GM19455 (cell line): ENCODE results near the gene GATA3.

Source experiments
- ATAC-seq: cut with Tn5 transposase; IDR thresholded peaks from one replicate; pipeline ENCODE4 v1.9.1; 2021; ENCODE audit not compliant: unreplicated experiment

GATA3 gene

DNA sequence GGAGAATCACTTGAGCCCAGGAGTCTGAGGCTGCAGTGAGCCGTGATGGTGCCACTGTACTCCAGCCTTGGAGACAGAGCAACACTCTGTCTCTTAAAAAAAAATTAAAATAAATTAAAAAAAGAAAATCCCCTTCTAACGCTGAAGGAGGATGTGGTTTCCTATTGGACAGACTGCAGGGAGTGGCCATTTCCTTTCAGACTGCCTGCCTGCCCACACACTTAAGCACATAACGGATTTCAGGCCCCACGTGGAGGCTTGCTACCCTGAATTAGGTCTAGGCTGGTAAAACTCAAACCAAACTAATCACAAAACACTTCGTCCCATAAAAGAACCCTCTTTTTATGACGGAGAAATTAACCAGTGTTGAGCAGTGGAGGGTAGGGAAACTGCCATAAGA lies 34.0 kb downstream of the GATA3 start:
- no peak for ATAC-seq

DNA sequence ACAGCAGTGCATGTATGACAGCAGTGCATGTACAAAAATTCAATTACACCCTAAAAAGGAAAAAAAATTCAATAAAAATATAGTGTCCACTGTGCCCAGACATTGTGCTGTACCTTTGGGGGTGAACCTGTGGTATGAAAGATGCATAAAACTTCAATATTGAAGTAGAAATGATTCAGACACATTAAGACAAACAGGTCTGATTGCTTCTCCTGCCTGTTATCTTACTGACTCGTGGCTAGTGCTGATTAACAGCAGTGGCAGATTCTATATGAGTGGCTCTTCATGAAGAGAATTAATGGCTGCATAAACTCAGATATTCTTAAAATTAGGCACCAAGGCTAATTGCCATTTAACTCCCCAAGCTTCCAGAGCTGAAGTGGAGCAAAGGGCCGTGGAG lies 37.9 kb downstream of the GATA3 start:
- no peak for ATAC-seq

DNA sequence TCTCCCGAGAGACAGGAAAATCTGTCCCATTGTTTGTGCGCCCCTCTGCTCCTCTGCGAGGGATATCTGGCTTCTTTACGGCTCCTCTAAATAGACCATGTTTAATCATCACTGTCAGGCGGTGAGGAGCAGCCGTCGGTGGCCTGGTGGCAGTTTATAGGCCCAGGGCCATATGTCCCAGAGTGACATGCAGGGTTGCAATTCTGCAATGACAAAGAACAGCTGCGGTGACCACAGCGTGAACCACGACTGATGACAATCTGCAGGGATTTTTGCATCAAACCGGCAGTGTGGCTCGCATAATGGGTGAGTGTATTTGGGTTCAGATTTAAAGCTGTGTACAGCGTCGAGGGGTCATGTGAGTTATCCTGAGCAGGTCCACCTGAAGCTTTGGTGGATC lies 41.5 kb downstream of the GATA3 start:
- no peak for ATAC-seq

DNA sequence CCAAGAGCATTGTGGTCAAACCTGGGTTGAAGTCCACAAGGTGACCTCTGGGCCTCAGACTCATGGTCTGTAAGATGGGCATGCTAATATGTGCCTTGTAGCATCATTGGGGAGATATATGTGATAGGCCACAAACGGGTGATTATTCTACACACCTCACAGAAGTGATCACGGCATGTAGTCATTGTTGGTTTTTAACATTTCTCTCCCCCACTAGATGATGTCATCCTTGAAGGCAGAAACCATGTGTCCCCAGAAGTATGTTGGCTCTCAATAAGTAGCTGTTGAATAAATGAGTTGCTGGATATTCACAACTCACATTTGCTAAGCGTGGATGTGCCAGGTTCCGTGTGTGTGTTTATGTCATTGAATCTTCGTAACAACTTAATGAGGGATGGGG lies 42.4 kb downstream of the GATA3 start:
- no peak for ATAC-seq

DNA sequence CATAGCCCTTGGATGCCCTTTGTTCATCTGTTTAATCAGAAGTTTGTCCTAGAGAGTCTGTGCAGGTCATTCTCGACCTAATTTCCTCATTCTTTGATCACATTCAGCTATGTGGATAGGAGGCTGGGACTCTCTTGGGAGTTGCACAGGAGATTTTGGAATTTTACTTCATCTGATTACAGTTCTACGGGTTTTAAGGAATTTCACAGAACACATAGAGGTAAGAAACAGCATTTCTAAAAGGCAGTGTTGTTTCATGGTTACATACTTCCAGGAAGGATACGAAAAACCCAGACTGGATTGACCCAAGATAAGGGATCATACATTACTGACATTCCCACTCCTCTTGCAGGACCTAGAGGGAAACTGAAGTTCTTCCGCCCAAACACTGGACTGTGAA lies 45.9 kb downstream of the GATA3 start:
- no peak for ATAC-seq

DNA sequence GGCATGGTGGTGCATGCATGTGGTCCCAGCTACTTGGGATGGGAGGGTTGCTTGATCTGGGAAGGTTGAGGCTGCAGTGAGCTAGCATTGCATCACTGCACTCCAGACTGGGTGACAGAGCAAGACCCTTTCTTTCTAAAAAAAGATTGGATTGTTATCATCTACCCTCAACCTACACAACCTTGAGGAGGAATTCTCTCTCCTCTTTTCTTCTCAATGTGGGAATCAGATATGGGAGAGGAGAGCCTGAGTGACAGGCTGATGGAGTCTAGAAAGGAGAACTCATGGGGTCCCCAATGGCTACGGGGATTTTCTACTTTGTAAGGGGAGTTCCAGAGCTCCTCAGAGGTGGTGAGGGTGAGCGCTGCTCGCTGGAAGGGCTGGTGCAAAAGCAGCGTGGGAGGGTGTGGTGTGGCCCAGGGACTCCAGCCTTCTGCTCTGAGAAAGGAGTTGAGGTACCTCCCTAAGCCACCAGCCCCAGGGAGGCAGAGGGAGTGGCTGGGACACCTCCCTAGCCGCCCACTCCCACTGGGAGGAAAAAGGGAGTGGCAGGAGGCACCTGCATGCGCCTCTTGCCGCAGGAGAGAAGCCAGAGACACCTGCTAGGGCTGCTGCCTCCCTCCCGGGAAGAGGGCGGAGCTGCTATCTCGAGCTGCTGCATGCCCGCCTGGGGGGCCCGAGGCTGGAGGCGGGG lies 48.4 kb downstream of the GATA3 start:
- ATAC-seq, result no peak

DNA sequence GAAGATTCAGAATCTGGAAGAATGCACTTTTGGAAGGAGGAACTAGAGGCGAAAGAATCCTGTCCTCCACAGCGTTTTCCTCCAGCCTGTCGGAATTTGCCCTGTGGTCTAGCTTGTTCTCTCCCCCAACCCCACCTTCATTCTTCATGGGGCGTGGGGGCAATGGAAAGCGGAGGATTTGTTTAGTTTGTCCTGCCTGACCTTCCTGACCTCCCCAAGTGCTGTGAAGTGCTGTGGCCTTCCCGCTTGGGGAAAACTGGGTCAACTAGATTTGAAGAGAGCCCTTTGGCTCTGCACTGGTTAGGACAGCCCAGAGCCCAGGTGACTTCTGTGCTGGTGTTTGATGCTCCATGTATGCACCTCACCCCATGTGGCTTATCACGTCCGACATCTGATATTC lies 49.1 kb downstream of the GATA3 start:
- no peak for ATAC-seq

DNA sequence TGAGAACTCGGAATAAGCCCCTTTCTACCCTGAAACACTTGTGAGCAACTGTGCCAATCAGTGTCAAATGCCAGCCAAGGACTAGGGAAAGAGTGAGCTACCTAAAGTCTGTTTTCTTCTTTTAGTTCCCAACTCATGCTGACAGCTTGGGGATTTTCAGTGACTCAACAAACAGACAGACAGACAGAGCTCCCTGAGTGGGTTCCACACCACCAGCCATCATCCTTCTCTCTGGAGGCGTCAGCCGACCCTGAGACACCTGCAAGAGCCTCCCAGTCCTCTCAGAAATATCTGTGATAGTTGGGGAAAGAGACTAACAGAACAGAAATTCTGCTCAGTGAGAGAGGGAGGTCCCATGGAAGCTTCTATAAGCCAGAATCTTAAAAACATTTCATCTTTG lies 49.5 kb downstream of the GATA3 start:
- no peak for ATAC-seq

DNA sequence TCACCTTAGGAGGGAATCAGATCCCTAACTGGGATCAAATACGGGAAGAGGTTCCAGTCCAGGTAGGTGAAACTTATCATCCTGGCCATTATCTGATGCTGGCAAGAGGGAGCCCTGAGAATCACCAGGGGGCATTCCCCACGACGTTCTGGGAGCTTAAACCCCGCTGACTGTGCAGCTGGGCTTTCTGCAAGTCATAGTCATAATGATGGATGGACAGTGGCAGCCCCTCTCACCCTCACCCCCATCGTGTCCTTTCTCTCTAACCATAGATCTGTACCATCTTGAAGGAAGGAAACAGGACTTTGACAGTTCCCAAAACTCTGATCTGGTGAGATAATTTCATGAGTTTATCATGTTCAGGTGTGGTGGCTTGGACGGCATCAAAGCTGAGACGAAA lies 50.2 kb downstream of the GATA3 start:
- ATAC-seq, result no peak

DNA sequence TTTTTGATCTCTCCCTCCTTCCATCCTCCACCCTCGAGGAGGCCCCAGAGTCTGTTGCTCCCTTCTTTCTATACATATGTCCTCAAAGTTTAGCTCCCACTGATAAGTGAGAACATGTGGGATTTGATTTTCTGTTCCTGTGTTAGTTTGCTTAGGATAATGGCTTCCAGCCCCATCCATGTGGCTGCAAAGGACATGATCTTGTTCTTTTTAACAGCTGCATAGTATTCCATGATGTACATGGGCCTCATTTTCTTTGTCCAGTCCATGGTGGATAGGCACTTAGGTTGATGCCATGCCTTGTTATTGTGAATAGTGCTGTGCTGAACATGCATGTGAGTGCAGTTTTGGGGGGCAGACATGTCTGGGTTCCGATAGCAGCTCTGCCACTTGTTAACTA lies 51.4 kb downstream of the GATA3 start:
- no peak for ATAC-seq

DNA sequence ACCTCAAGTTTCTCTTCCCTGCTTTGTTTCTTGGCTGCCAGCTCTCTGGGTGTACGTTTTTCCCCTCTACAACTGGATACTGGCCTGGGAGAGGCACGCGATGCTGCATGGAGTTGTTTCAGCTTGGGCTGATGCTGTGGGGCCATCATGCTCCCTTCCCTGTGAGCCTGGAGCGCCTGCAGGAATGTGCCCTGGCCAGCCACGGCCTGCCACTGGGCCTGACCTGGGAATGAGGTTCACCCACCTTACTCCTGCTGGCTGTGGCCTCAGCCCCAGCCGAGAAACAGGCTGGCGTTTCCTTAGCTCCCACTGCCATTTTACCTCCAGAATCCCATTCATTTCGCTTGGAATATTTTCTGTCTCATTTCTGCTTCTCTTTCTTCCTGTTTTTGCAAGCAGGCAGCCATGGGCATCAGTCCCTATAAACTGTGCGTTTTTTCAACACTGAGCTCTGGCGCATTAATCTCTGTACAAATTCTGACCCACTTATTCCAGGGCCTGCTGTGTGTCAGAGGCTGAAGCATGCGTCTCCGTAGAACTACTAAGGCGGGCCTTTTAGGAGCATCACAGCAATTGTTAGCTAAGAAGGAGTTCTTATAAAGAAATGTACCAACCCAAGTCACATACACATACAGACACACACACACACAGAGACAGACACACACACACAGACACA lies 57.9 kb downstream of the GATA3 start:
- no peak for ATAC-seq

DNA sequence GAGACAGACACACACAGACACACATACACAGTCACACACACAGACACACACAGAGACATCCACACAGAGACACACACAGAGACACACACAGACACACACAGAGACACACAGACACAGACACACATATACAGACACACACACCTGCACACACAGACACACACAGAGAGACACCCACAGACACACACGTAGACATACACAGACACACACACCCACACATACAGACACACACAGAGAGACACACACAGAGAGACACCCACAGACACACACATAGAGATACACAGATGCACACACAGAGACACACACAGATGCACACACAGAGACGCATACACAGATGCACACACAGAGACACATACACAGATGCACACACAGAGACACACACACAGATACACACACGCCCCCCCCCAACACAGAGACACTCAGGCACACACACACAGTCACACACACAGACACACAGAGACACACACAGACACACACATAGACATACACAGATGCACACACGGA lies 58.5 kb downstream of the GATA3 start:
- ATAC-seq, result no peak

DNA sequence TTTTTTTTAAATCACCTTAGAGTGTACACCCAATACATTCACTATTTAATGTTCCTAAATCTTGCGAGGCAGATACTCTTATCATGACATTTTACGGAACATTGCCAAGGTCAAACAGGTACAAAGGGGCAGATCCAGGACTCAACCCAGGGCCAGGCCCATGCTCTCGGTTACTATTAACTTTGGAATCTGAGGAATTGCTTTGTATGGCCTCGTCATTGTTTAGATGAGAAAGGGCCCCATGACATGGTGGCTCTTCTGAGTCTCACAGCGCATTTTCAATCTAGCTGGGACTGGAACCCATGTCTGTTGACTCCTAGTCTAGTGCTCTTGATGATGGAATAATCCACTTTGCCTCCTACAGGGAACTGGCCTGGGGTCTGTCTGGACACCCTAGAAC lies 59.1 kb downstream of the GATA3 start:
- no peak for ATAC-seq

DNA sequence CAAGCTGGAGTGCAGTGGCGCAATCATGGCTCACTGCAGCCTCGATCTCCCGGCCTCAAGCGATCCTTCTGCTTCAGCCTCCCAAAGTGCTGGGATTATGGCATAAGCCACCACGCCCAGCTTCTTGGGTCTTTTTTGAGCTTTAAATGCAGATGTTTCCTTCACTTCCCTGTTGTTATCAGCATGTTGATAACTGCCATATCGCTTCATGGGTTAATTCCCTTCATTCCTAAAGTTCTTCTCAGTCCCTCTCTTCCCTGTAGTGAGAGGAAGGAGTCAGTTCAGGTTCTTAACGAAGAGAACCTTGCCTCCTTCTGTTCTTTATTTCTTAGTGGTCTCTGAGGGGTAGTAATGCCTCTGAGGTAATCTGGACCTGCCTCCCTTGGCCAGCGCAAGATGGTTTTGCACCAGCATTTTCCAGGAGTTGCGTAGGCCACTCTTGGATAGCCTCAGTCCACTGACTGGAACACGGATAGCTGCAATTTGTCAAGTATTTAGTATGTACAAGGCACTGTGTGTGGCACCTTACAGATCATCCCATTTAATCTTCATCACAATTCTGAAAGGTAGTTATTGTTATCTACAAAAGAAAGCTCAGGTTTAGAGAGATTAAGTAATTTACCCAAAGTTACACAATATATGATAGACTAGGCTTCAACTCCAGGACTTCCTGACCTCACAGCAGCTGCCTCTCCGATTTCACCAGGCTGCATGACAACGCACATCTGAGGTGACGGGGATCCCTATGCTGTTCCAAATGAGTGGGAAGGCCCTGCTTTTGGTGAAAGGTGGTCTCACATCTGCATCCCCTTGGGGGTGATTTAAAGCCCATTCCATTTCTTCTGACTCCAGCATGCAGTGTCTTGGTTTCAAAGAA lies 60.5 kb downstream of the GATA3 start:
- ATAC-seq, result no peak

DNA sequence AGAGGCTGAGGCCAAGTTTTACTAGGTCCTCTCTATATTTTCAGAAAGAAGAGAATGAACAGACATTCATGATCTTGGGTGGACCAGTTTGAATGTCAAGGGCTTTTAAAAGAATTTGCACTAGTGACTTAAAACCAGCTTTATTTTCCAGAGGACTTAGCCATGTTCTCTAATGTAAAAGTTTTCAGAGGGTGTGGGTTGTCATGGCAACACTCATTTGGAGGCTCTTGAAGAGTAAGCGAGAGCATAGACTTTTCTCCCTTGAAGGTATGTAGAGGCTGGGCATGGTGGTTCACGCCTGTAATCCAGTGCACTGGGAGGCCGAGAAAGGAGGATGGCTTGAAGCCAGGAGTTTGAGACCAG lies 61.1 kb downstream of the GATA3 start:
- no peak for ATAC-seq

DNA sequence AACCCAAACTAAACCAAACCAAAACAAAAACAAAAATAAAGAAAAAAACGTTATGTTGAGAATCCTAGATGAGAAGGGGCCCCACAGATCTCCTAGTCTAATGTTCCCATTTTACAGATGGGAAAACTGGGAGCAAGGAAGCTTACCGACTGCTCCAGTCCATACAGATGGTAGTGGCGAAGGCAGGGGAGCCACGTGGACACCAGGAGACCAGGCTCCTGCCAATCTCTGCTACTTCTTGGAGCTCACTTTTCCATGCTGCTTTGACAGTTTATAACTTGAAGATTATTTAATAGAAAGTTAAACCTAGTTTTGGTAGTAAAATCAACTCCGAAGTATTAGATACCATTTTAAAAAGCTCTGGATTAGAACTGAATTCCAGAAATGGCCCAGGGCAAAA lies 62.0 kb downstream of the GATA3 start:
- ATAC-seq, result no peak

DNA sequence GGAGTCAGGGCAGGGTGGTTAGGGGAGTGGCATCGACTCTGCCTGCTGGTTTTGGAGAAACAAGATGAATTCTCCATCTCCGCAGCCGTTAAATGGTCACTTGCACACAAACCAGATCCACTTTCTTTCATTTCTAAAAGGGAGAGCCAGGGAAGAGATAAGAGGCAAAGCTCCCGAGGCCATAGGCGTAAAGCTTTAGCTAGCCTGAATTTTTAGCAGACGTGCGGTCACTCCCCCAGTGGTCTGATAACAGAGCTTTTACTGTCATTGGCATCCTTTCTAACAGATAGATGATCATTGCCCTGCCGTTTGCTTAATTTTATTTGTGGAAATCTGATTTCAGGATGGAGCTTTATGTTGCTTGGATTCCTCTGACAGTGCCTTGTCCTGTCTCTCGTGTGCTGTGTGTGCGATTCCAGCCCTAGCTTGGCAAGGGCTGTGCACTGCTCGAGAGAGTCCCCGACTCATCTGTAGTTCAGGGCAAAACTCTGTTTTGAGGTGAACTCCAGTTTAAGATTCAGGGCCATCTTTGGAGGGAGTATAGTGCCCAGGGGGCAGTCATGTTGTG lies 62.5 kb downstream of the GATA3 start:
- ATAC-seq, result no peak

DNA sequence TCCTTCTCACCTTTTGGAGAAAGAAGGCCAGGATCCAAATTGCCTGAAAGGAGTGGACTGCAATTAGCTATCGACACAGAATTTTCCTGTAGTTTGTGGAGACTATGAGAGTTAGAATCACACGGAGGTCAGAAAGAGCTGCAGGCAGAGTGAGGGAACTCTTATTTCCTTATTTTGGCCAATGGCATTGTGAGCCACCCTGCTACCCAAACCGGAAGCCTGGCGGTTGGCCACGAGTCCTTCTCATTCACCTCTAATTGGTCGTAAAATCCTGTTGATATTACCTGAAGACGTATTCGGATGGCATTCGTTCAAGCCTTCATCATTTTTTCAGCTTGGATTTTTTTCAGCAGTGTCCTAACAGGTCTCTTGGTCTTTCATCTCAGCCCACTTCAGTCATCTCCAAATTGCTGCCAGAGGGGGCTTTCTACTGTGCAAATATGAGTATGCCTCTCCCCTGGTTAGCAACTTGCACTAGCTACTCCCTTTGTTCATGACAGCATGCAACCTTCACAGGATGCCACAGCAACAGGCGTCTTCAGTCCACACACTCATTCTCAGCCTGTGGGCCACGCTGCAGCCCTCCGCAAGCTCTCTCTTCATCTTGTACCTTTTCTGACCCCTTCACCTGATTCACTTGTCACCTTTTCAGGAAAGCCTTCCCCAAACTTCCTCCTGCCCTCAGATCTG lies 66.9 kb downstream of the GATA3 start:
- ATAC-seq, result no peak

DNA sequence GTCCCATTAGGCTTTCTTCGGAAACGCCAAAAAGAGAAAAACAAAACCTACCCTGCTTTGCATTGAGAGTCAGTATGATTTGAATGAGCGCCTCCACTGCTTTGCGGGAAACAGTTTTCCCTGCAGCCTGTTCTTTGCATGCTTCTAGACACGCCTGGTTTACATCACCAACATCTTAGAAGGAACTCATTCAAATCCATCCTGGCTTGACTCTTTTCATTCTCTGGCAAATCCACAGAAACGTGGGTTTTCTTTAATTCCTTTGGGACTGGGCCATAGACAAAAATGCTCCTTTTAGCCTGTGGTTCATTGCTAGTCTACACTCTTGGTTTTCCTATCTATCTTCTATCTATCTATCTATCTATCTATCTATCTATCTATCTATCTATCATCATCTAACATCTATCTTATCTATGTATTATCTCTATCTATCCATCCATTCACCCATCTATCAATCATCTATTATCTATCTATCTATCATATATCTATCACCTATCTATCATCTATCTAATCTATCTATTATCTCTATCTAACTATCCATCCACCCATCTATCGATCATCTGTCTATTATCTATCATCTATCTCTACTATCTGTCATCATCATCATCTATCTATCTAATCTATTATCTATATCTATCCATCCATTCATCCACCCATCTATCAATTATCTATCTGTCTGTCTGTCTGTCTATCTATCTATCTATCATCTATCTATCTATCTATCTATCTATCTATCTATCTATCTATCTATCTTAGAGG lies 68.3 kb downstream of the GATA3 start:
- no peak for ATAC-seq

DNA sequence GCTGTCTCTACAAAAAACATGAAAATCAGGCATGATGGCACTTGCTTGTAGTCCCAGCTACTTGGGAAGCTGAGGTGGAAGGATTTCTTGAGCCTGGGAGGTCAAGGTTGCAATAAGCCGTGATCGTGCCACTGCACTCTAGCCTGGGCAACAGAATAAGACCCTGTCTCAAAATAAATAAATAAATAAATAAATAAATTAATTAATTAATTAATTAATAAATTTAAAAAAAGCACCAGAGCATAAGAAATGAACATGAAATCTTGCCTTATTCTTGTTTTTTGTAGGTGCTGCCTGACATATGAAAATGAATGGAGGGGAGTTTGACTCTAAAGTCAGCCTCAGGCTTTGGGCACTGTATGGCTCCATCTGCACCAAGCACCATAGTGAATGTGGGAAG lies 69.9 kb downstream of the GATA3 start:
- no peak for ATAC-seq
